K562 (cell line): Measurements from ENCODE around the gene EMC1. TPM values are rescaled to one million over a fixed set of nuclear protein-coding genes. Genes with fewer than 3 reads are reported as not detected.
A peak's percentile ranks its signal among the peaks of the same experiment; 100 is the strongest.

Experiments used
- ARNT ChIP-seq, 2 experiments: fragments of 450-650 bp; IDR thresholded peaks; 2 replicates each; pipeline ENCODE4 v1.6.1; 2016; ENCODE audit warnings: mild to moderate bottlenecking in 1 of 2
- IRF2 ChIP-seq: sonication (generic); formaldehyde crosslinking; IDR thresholded peaks from 2 replicates; pipeline ENCODE4 v1.8.1; 2022; ENCODE audit warnings: mild to moderate bottlenecking, missing genetic modification reagents
- PRPF4 ChIP-seq: fragments of 200-400 bp; formaldehyde crosslinking; IDR thresholded peaks from one replicate; pipeline ENCODE4 v1.6.1; 2017; ENCODE audit warnings: low read length, low read depth, mild to moderate bottlenecking; ENCODE audit not compliant: insufficient read depth, poor library complexity, severe bottlenecking
- SIX5 ChIP-seq, 2 experiments: IDR thresholded peaks; 2 replicates each; pipeline ENCODE4 v1.6.1; 2011; ENCODE audit warnings: low read length in 2 of 2, borderline replicate concordance in 1 of 2, low read depth in 1 of 2, mild to moderate bottlenecking in 1 of 2, moderate library complexity in 1 of 2; ENCODE audit not compliant: insufficient read depth in 1 of 2
- TEAD1 ChIP-seq, 2 experiments: fragments of 450-650 bp in 1 of 2; sonication (generic) in 1 of 2; formaldehyde crosslinking; IDR thresholded peaks; 2 replicates each; pipeline versions ENCODE4 v1.4.0 to v1.8.0; 2020 to 2022; ENCODE audit warnings: mild to moderate bottlenecking in 2 of 2, missing genetic modification reagents in 1 of 2
- ZBTB1 ChIP-seq: sonication (generic); formaldehyde crosslinking; IDR thresholded peaks from 2 replicates; pipeline ENCODE4 v1.8.1; 2023; ENCODE audit warnings: missing genetic modification reagents, low read depth, mild to moderate bottlenecking, borderline replicate concordance
- ZNF134 ChIP-seq: fragments of 250-450 bp; sonication (Bioruptor Pico); conservative IDR thresholded peaks from 2 replicates; pipeline ENCODE4 v1.4.0; 2020
- ZNF408 ChIP-seq: fragments of 250-450 bp; sonication (Bioruptor Pico); IDR thresholded peaks from 2 replicates; pipeline ENCODE4 v1.4.0; 2020; ENCODE audit warnings: low read depth, mild to moderate bottlenecking, moderate library complexity
- ZNF695 ChIP-seq: fragments of 450-650 bp; formaldehyde crosslinking; IDR thresholded peaks from 2 replicates; pipeline ENCODE4 v1.4.0; 2020; ENCODE audit warnings: mild to moderate bottlenecking, moderate library complexity
- polyA plus RNA-seq, 8 experiments: library from polyadenylated mRNA; depleted of rRNA in 4 of 8; stranded (reverse) in 5 of 8; unstranded in 3 of 8; fragments of >200 nt; fragmentation: Nextera tagmentation in 2 of 8; fragmentation: Illumina TruSeq in 1 of 8; extraction: Ambion mirVana in 2 of 8; extraction: Trizol in 1 of 8; gene quantifications; 2 replicates each; pipeline versions ENCODE4 v1.2.1 to v1.2.3, GENCODE V29; 2011 to 2014; ENCODE audit warnings: inconsistent platforms in 1 of 8, missing spikeins in 1 of 8
- total RNA-seq, 7 experiments: library from RNA; depleted of rRNA in 6 of 7; stranded (reverse); fragments of >200 nt in 6 of 7; fragmentation: Illumina TruSeq in 2 of 7; extraction: Trizol in 2 of 7; gene quantifications; 2 replicates each; pipeline versions ENCODE4 v1.2.1 to v1.2.3, GENCODE V29; 2011 to 2021; ENCODE audit warnings: low replicate concordance in 1 of 7
- TF ChIP-seq, protein P1 (sequence below): fragments of 150-350 bp; IDR thresholded peaks from 2 replicates; pipeline ENCODE4 v1.6.1; 2014; ENCODE audit warnings: low read depth, mild to moderate bottlenecking, low read length, borderline replicate concordance
- TF ChIP-seq, protein P2 (sequence below): fragments of 450-650 bp; IDR thresholded peaks from 2 replicates; pipeline ENCODE4 v1.6.1; 2014; ENCODE audit warnings: low read depth, mild to moderate bottlenecking, moderate library complexity, borderline replicate concordance
- TF ChIP-seq, protein P3 (sequence below): sonication (generic); formaldehyde crosslinking; IDR thresholded peaks from 2 replicates; pipeline ENCODE4 v1.8.1; 2023; ENCODE audit warnings: missing genetic modification reagents, mild to moderate bottlenecking, borderline replicate concordance
- TF ChIP-seq, protein P4 (sequence below): sonication (generic); formaldehyde crosslinking; IDR thresholded peaks from 2 replicates; pipeline ENCODE4 v1.4.0; 2020; ENCODE audit warnings: mild to moderate bottlenecking, missing genetic modification reagents

Gene EMC1
- total and polyA plus RNA-seq, 9 of the 15 experiments (the other 6 are each of a cell fraction or from before 2014, with no cell fraction given) = 17.8 to 88.2 (median 37.4) TPM

DNA sequence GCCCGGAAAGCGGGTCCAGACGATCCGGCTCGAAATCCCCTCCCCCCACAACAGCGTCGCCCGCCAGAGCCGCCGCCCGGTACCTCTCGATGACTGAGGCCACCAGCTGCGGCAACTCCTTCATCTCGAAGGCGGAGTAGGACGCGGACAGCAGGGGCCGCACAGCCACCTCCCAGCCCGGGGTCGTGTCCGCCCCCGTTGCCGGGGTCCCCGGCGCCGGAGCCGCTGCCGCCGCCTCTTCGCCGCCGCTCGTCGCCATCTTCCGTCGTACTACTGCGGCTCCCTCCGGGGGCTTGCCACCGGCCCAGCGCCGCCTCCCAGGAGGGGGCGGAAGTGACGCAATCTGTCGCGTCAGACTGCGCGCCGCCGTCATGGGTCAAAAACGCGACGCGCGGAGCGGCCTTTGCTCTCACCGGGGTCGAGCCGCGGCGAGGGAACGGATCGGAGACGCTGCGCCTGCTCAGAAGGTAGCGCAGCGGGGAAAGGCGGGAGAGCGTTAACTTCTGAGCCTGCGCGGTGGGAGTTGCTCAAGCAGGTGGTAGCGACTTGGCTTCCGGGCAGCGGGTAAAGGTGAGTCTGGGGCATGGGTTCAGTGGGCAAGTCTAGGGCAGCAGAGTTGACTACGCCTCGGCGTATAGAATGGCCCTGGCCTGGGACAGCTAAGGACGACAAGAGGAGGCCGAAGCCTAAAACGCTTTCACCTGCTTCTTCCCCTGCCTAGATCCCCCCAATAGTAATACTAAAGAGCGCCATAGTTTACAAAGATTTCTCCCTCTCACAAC is 41.1 kb downstream of the EMC1 start, which contains the start of gene UBR4 (continued):
- TF ChIP-seq, protein P1, sequence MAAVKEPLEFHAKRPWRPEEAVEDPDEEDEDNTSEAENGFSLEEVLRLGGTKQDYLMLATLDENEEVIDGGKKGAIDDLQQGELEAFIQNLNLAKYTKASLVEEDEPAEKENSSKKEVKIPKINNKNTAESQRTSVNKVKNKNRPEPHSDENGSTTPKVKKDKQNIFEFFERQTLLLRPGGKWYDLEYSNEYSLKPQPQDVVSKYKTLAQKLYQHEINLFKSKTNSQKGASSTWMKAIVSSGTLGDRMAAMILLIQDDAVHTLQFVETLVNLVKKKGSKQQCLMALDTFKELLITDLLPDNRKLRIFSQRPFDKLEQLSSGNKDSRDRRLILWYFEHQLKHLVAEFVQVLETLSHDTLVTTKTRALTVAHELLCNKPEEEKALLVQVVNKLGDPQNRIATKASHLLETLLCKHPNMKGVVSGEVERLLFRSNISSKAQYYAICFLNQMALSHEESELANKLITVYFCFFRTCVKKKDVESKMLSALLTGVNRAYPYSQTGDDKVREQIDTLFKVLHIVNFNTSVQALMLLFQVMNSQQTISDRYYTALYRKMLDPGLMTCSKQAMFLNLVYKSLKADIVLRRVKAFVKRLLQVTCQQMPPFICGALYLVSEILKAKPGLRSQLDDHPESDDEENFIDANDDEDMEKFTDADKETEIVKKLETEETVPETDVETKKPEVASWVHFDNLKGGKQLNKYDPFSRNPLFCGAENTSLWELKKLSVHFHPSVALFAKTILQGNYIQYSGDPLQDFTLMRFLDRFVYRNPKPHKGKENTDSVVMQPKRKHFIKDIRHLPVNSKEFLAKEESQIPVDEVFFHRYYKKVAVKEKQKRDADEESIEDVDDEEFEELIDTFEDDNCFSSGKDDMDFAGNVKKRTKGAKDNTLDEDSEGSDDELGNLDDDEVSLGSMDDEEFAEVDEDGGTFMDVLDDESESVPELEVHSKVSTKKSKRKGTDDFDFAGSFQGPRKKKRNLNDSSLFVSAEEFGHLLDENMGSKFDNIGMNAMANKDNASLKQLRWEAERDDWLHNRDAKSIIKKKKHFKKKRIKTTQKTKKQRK = no peak
- TF ChIP-seq, protein P2, sequence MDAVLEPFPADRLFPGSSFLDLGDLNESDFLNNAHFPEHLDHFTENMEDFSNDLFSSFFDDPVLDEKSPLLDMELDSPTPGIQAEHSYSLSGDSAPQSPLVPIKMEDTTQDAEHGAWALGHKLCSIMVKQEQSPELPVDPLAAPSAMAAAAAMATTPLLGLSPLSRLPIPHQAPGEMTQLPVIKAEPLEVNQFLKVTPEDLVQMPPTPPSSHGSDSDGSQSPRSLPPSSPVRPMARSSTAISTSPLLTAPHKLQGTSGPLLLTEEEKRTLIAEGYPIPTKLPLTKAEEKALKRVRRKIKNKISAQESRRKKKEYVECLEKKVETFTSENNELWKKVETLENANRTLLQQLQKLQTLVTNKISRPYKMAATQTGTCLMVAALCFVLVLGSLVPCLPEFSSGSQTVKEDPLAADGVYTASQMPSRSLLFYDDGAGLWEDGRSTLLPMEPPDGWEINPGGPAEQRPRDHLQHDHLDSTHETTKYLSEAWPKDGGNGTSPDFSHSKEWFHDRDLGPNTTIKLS = no peak
- TF ChIP-seq, protein P3, sequence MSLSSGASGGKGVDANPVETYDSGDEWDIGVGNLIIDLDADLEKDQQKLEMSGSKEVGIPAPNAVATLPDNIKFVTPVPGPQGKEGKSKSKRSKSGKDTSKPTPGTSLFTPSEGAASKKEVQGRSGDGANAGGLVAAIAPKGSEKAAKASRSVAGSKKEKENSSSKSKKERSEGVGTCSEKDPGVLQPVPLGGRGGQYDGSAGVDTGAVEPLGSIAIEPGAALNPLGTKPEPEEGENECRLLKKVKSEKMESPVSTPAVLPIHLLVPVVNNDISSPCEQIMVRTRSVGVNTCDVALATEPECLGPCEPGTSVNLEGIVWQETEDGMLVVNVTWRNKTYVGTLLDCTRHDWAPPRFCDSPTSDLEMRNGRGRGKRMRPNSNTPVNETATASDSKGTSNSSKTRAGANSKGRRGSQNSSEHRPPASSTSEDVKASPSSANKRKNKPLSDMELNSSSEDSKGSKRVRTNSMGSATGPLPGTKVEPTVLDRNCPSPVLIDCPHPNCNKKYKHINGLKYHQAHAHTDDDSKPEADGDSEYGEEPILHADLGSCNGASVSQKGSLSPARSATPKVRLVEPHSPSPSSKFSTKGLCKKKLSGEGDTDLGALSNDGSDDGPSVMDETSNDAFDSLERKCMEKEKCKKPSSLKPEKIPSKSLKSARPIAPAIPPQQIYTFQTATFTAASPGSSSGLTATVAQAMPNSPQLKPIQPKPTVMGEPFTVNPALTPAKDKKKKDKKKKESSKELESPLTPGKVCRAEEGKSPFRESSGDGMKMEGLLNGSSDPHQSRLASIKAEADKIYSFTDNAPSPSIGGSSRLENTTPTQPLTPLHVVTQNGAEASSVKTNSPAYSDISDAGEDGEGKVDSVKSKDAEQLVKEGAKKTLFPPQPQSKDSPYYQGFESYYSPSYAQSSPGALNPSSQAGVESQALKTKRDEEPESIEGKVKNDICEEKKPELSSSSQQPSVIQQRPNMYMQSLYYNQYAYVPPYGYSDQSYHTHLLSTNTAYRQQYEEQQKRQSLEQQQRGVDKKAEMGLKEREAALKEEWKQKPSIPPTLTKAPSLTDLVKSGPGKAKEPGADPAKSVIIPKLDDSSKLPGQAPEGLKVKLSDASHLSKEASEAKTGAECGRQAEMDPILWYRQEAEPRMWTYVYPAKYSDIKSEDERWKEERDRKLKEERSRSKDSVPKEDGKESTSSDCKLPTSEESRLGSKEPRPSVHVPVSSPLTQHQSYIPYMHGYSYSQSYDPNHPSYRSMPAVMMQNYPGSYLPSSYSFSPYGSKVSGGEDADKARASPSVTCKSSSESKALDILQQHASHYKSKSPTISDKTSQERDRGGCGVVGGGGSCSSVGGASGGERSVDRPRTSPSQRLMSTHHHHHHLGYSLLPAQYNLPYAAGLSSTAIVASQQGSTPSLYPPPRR (CRISPR knock-in tag) = peak; percentile 63; the same call in 1 of the 2 replicates
- TF ChIP-seq, protein P4, sequence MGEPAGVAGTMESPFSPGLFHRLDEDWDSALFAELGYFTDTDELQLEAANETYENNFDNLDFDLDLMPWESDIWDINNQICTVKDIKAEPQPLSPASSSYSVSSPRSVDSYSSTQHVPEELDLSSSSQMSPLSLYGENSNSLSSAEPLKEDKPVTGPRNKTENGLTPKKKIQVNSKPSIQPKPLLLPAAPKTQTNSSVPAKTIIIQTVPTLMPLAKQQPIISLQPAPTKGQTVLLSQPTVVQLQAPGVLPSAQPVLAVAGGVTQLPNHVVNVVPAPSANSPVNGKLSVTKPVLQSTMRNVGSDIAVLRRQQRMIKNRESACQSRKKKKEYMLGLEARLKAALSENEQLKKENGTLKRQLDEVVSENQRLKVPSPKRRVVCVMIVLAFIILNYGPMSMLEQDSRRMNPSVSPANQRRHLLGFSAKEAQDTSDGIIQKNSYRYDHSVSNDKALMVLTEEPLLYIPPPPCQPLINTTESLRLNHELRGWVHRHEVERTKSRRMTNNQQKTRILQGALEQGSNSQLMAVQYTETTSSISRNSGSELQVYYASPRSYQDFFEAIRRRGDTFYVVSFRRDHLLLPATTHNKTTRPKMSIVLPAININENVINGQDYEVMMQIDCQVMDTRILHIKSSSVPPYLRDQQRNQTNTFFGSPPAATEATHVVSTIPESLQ (CRISPR knock-in tag) = peak; percentile 98
- no peak for TF ChIP-seq PRPF4
- TF ChIP-seq IRF2 (CRISPR knock-in tag) = no peak
- TF ChIP-seq SIX5 (IDR thresholded peaks at IDR 0.05; ENCODE audit: borderline replicate concordance in 1 of 2, insufficient read depth in 1 of 2, low read depth in 1 of 2, low read length in 2 of 2) = peak; percentile 39 to 46; a peak in 3 of 4 replicates
- TF ChIP-seq ARNT (IDR thresholded peaks at IDR 0.05) = peak in 1 of 2 experiments; percentile 17; a peak in 1 of 4 replicates
- TF ChIP-seq ZNF408 (CRISPR knock-in tag) = no peak
- TF ChIP-seq TEAD1 (CRISPR knock-in tag; IDR thresholded peaks at IDR 0.05) = peak; percentile 29 to 61; a peak in 1 of 4 replicates
- TF ChIP-seq ZNF695 (CRISPR knock-in tag) = no peak
- TF ChIP-seq ZBTB1 (CRISPR knock-in tag) = no peak; the same call in 1 of the 2 replicates
- TF ChIP-seq ZNF134 (CRISPR knock-in tag) = no peak
